CD4-positive, alpha-beta T cell (primary cell): ENCODE measurements around the gene FLT1. TPM values are rescaled to one million over a fixed set of nuclear protein-coding genes. Genes with fewer than 3 reads are reported as not detected.

ENCODE experiments used
- ATAC-seq: fragments of 200-7000 bp; cut with Tn5 transposase; one replicate; pipeline ENCODE4 v1.10.0; 2022; ENCODE audit warnings: mild to moderate bottlenecking; ENCODE audit not compliant: poor library complexity
- CTCF ChIA-PET: fragments of 350-600 bp; sonication (Branson Sonifier 250); formaldehyde crosslinking; loops from one replicate; lab custom pipeline; 2021; ENCODE audit warnings: antibody characterized with exemption, inconsistent platforms; lab: Charles Lee
- POLR2A ChIA-PET: fragments of 350-600 bp; sonication (Branson Sonifier 250); formaldehyde crosslinking; loops from one replicate; lab custom pipeline; 2021; ENCODE audit warnings: antibody characterized with exemption, inconsistent platforms; lab: Charles Lee
- DNase-seq, 14 experiments: peaks; one replicate each; pipeline ENCODE4 v3.0.0-alpha.2; 2013 to 2020; ENCODE audit warnings: mixed read lengths in 2 of 14
- H3K27ac ChIP-seq, 2 donors: one replicate each; pipeline versions ENCODE4 v1.5.1 to v1.7.0; 2013; ENCODE audit warnings: low read length in 2 of 2, low read depth in 1 of 2, mild to moderate bottlenecking in 1 of 2
- H3K27me3 ChIP-seq, 2 experiments: 1 replicate in 1 of 2; 2 replicates in 1 of 2; pipeline versions ENCODE4 v1.6.1 to v1.7.0; 2013; ENCODE audit warnings: low read length in 2 of 2, control low read depth in 1 of 2, mild to moderate bottlenecking in 1 of 2, moderate library complexity in 1 of 2; ENCODE audit not compliant: insufficient read depth in 2 of 2, control insufficient read depth in 1 of 2
- H3K36me3 ChIP-seq: one replicate; pipeline ENCODE4 v1.6.1; 2013; ENCODE audit warnings: low read length, control low read depth; ENCODE audit not compliant: insufficient read depth
- H3K4me1 ChIP-seq: one replicate; pipeline ENCODE4 v1.6.1; 2013; ENCODE audit warnings: low read length, control low read depth; ENCODE audit not compliant: insufficient read depth
- H3K4me3 ChIP-seq: one replicate; pipeline ENCODE4 v1.5.1; 2013; ENCODE audit warnings: mild to moderate bottlenecking, low read length, moderate library complexity
- H3K9me3 ChIP-seq, 2 experiments: 1 replicate in 1 of 2; 2 replicates in 1 of 2; pipeline versions ENCODE4 v1.6.1 to v1.7.0; 2013; ENCODE audit warnings: low read length in 2 of 2, mild to moderate bottlenecking in 2 of 2, control low read depth in 1 of 2, moderate library complexity in 1 of 2; ENCODE audit not compliant: control insufficient read depth in 1 of 2, insufficient read depth in 1 of 2
- H3K27ac Mint-ChIP-seq: one replicate; pipeline ENCODE4 v1.8.0; 2020; ENCODE audit warnings: mixed read lengths
- H3K27me3 Mint-ChIP-seq: one replicate; pipeline ENCODE4 v1.8.0; 2021; ENCODE audit warnings: mixed read lengths
- H3K36me3 Mint-ChIP-seq: one replicate; pipeline ENCODE4 v1.8.0; 2021; ENCODE audit warnings: low read depth, mixed read lengths
- H3K4me1 Mint-ChIP-seq: one replicate; pipeline ENCODE4 v1.8.0; 2021; ENCODE audit warnings: low read depth, mixed read lengths
- H3K4me3 Mint-ChIP-seq: one replicate; pipeline ENCODE4 v1.8.0; 2020; ENCODE audit warnings: mild to moderate bottlenecking, mixed read lengths
- H3K9me3 Mint-ChIP-seq: one replicate; pipeline ENCODE4 v1.8.0; 2020; ENCODE audit warnings: mixed read lengths
- CTCF ChIP-seq: fragments of 200-600 bp; IDR thresholded peaks from one replicate; pipeline ENCODE4 v1.8.0; 2022; ENCODE audit warnings: antibody characterized with exemption, mild to moderate bottlenecking
- intact Hi-C, 2 experiments: fragments of 100-400 bp; cut with DNase I in 1 of 2; cut with micrococcal nuclease in 1 of 2; formaldehyde crosslinking; loops; one replicate each; pipeline versions ENCODE4 v1.15.1 to v1.9.0; 2023 to 2025; cut with DNase I, micrococcal nuclease
- total RNA-seq, 174 experiments: library from RNA in 2 of 174; stranded (reverse) in 2 of 174; gene quantifications; one replicate each; pipeline ENCODE4 v1.2.3 and lab custom pipeline; 2021 to 2026

Gene FLT1
- total RNA-seq, 2 experiments from 2014 or later, result 1.1 to 1.2 TPM

DNA sequence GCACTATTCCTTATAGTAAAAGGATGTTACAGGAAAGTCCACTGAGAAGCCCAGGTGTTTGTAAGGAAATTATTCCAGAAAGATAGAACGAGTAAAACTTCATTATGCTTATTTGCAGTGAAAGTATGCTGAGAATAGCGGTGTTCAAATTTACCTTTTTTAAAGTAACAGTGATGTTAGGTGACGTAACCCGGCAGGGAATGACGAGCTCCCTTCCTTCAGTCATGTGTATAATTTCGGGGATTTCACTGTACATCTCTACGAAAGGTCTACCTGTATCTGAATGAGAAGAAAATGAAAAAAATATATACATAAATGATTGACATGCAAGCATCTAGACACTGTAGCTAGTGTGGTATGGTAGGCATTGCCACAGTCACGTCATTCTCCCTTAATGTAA lies 56.9 kb downstream of the FLT1 start:
- Mint-ChIP-seq H3K27me3 (peaks cover 9% of the 10 kb centered on the region), H3K4me1 (no peaks in the 10 kb centered on the region), H3K36me3 (no peaks in the 10 kb centered on the region), H3K4me3 (no peak overlapping the region), H3K9me3 (no peaks in the 10 kb centered on the region), H3K27ac (no peak overlapping the region)
- ChIA-PET POLR2A (no interaction called here), CTCF (no interaction called here)
- TF ChIP-seq CTCF, result no peak
- intact Hi-C loops, result no loop called here
- H3K27ac ChIP-seq, result no peak overlapping the region
- ATAC-seq (no peak), DNase-seq (no peak)
- no peaks in the 10 kb centered on the region for H3K27me3 ChIP-seq
- no peaks in the 10 kb centered on the region for H3K36me3 ChIP-seq
- no peak overlapping the region for H3K4me3 ChIP-seq
- no peaks in the 10 kb centered on the region for H3K4me1 ChIP-seq
- H3K9me3 ChIP-seq, result peaks cover 0 to 4% of the 10 kb centered on the region in 2 experiments

DNA sequence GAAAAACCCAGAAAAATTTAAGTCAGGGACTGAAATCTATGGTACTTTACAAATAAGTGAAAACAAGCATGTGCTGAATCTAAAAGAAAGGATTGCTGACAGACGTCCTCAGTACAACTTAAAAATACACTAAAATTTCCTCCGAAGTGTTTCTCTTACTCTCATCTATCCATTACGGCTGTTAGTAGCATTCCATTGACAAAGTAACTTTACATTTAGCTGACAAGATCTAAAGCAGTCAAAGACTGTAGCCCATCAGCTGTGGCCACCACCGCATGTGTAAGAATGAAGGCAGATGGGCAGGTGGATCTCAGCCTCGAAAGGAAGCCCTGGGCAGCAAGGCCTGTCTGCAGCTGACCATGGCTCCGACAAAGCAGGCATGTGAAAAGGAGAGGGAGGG lies 59.0 kb downstream of the FLT1 start:
- CTCF ChIA-PET, result no interaction called here
- no peak overlapping the region for H3K4me3 Mint-ChIP-seq
- no peaks in the 10 kb centered on the region for H3K9me3 Mint-ChIP-seq
- TF ChIP-seq CTCF, result no peak
- intact Hi-C loops, result no loop called here
- no peaks in the 10 kb centered on the region for H3K36me3 Mint-ChIP-seq
- POLR2A ChIA-PET, result no interaction called here
- no peak overlapping the region for H3K27ac ChIP-seq
- H3K9me3 ChIP-seq, result peaks cover 0 to 4% of the 10 kb centered on the region in 2 experiments
- H3K27me3 Mint-ChIP-seq, result peaks cover 9% of the 10 kb centered on the region
- no peaks in the 10 kb centered on the region for H3K4me1 Mint-ChIP-seq
- no peaks in the 10 kb centered on the region for H3K36me3 ChIP-seq
- H3K27me3 ChIP-seq, result no peaks in the 10 kb centered on the region
- DNase-seq (no peak), ATAC-seq (no peak)
- H3K27ac Mint-ChIP-seq, result no peak overlapping the region
- no peaks in the 10 kb centered on the region for H3K4me1 ChIP-seq
- H3K4me3 ChIP-seq, result no peak overlapping the region

- TF ChIP-seq CTCF, result no peak
- H3K27me3 ChIP-seq, result no peaks in the 10 kb centered on the region
- CTCF ChIA-PET, result no interaction called here
- no peaks in the 10 kb centered on the region for H3K9me3 ChIP-seq
- Mint-ChIP-seq H3K27ac (no peak overlapping the region), H3K27me3 (peaks cover 9% of the 10 kb centered on the region), H3K4me3 (no peak overlapping the region), H3K36me3 (no peaks in the 10 kb centered on the region), H3K4me1 (no peaks in the 10 kb centered on the region), H3K9me3 (no peaks in the 10 kb centered on the region)
- H3K4me3 ChIP-seq, result no peak overlapping the region
- no peak overlapping the region for H3K27ac ChIP-seq
- POLR2A ChIA-PET, result no interaction called here
- H3K4me1 ChIP-seq, result no peaks in the 10 kb centered on the region
- no peaks in the 10 kb centered on the region for H3K36me3 ChIP-seq
- no peak for ATAC-seq
- intact Hi-C loops, result no loop called here
- DNase-seq, result no peak
Measured at GRCh38 chr13:28434926-28435325, 60.0 kb downstream of the FLT1 start.
